Mammary epithelial cell (primary cell): Measurements from ENCODE around the gene CNOT3.

Source experiments
- CTCF ChIP-seq, 2 donors: IDR thresholded peaks in 1 of 2; conservative IDR thresholded peaks in 1 of 2; 2 replicates each; pipeline ENCODE4 v1.5.1; 2011 to 2012; ENCODE audit warnings: inconsistent platforms in 2 of 2, low read length in 2 of 2, mild to moderate bottlenecking in 2 of 2, control low read depth in 1 of 2, low read depth in 1 of 2; ENCODE audit not compliant: insufficient read depth in 1 of 2; ENCODE audit errors: extremely low read depth in 1 of 2
- EZH2 ChIP-seq: IDR thresholded peaks from 2 replicates; pipeline ENCODE4 v1.6.1; 2012; ENCODE audit warnings: low read length, inconsistent platforms, borderline replicate concordance

- no peak for TF ChIP-seq EZH2
- TF ChIP-seq CTCF (conservative IDR thresholded peaks at IDR 0.05 in 1 of 2, IDR thresholded peaks at IDR 0.05 in 1 of 2; ENCODE audit: extremely low read depth in 1 of 2, insufficient read depth in 1 of 2, low read depth in 1 of 2, low read length in 2 of 2), result no peak
These were observed 13.9 kb upstream of the CNOT3 start for GRCh38 chr19:54123682-54124081.
